Lower lobe of right lung (tissue), 2 donors: ENCODE results near the gene MX1. TPM values are rescaled to one million over a fixed set of nuclear protein-coding genes. Genes with fewer than 3 reads are reported as not detected.

Source experiments
- ATAC-seq, 2 donors: fragments of 200-7000 bp; cut with Tn5 transposase; one replicate each; pipeline ENCODE4 v1.9.1; 2020 to 2022; ENCODE audit warnings: mild to moderate bottlenecking in 2 of 2, moderate library complexity in 2 of 2
- DNase-seq: peaks from one replicate; pipeline ENCODE4 v3.0.0-alpha.2; 2020
- H3K27ac ChIP-seq: fragments of 200-600 bp; one replicate; pipeline ENCODE4 v1.8.0; 2022
- H3K27me3 ChIP-seq: fragments of 200-600 bp; one replicate; pipeline ENCODE4 v1.8.0; 2022; ENCODE audit warnings: low read depth
- H3K36me3 ChIP-seq: fragments of 200-600 bp; one replicate; pipeline ENCODE4 v1.8.0; 2022; ENCODE audit warnings: mild to moderate bottlenecking
- H3K4me1 ChIP-seq: fragments of 200-600 bp; one replicate; pipeline ENCODE4 v1.8.0; 2022
- H3K4me3 ChIP-seq: fragments of 200-600 bp; one replicate; pipeline ENCODE4 v1.8.0; 2022; ENCODE audit warnings: mild to moderate bottlenecking
- H3K9me3 ChIP-seq: fragments of 200-600 bp; one replicate; pipeline ENCODE4 v1.8.0; 2022
- CTCF ChIP-seq: fragments of 200-600 bp; IDR thresholded peaks from one replicate; pipeline ENCODE4 v1.8.0; 2022; ENCODE audit warnings: antibody characterized with exemption, mild to moderate bottlenecking
- intact Hi-C: fragments of 100-400 bp; cut with DNase I; formaldehyde crosslinking; loops from one replicate; pipeline ENCODE4 v1.11.0; 2022
- total RNA-seq: library from RNA; stranded (reverse); fragmentation: NEBNext Ultra II Directional; extraction: Animal tissue kit (Norgen Biotek cat#: 25700); gene quantifications from one replicate; pipeline ENCODE4 v1.2.1, GENCODE V29; 2021
- donor health status: DM: no; HTN: yes; CAD: no; lungs with severe emphysema.

MX1 gene
- total RNA-seq, 1 donor from 2014 or later: 211 TPM

- Histone ChIP-seq H3K27me3 (no peaks in the 10 kb centered on the region), H3K27ac (peak overlapping the region; percentile 49), H3K9me3 (no peaks in the 10 kb centered on the region), H3K36me3 (peaks cover 25% of the 10 kb centered on the region), H3K4me1 (peaks cover 20% of the 10 kb centered on the region), H3K4me3 (no peak overlapping the region)
- TF ChIP-seq CTCF: no peak
- intact Hi-C loops: no loop called here
- DNase-seq: peak; percentile 85
- peak; percentile 90 to 92 for ATAC-seq
Measured at GRCh38 chr21:41396558-41397075, 29.4 kb upstream of the MX1 start.

- H3K36me3 ChIP-seq: peaks cover 31% of the 10 kb centered on the region
Measured at GRCh38 chr21:41397471-41397891, 28.6 kb upstream of the MX1 start.

GRCh38 chr21:41398251-41398650 is 27.8 kb upstream of the MX1 start:
- TF ChIP-seq CTCF: no peak
- H3K36me3 ChIP-seq: peaks cover 38% of the 10 kb centered on the region

More at GRCh38 chr21:41397471-41397891, 28.6 kb upstream of the MX1 start:
- H3K27ac ChIP-seq: peak overlapping the region; percentile 49
- DNase-seq (no peak), ATAC-seq (peak; percentile 37 to 46)
- H3K4me1 ChIP-seq: peaks cover 20% of the 10 kb centered on the region
- intact Hi-C loops: no loop called here
- no peak for TF ChIP-seq CTCF
- no peaks in the 10 kb centered on the region for H3K27me3 ChIP-seq
- no peak overlapping the region for H3K4me3 ChIP-seq
- no peaks in the 10 kb centered on the region for H3K9me3 ChIP-seq

GRCh38 chr21:41398831-41399230 is 27.2 kb upstream of the MX1 start:
- H3K27ac ChIP-seq: no peak overlapping the region
- H3K27me3 ChIP-seq: no peaks in the 10 kb centered on the region
- H3K4me1 ChIP-seq: peaks cover 20% of the 10 kb centered on the region
- intact Hi-C loops: no loop called here
- no peak for DNase-seq
- no peak overlapping the region for H3K4me3 ChIP-seq
- H3K36me3 ChIP-seq: peaks cover 43% of the 10 kb centered on the region
- H3K9me3 ChIP-seq: no peaks in the 10 kb centered on the region
- no peak for ATAC-seq
- no peak for TF ChIP-seq CTCF

More at GRCh38 chr21:41398251-41398650, 27.8 kb upstream of the MX1 start:
- Histone ChIP-seq H3K9me3 (no peaks in the 10 kb centered on the region), H3K27ac (no peak overlapping the region), H3K27me3 (no peaks in the 10 kb centered on the region), H3K4me3 (no peak overlapping the region), H3K4me1 (peaks cover 20% of the 10 kb centered on the region)
- intact Hi-C loops: no loop called here
- no peak for DNase-seq
- no peak for ATAC-seq

- Histone ChIP-seq H3K9me3 (no peaks in the 10 kb centered on the region), H3K36me3 (peaks cover 47% of the 10 kb centered on the region), H3K4me1 (peaks cover 20% of the 10 kb centered on the region), H3K4me3 (no peak overlapping the region), H3K27ac (no peak overlapping the region), H3K27me3 (no peaks in the 10 kb centered on the region)
- ATAC-seq (no peak), DNase-seq (no peak)
- no peak for TF ChIP-seq CTCF
- intact Hi-C loops: no loop called here
Measured at GRCh38 chr21:41399246-41399800, 26.7 kb upstream of the MX1 start.
